Activated effector memory CD4-positive, alpha-beta T cell treated with Interleukin-2 at 50 U/mL for 16 hours (primary cell): ENCODE measurements around the gene KDM4C.

Experiments used
- DNase-seq: peaks from one replicate; pipeline ENCODE4 v3.0.0-alpha.2; 2020

The KDM4C gene

GRCh38 chr9:6870650-6871477 is 113.1 kb downstream of the KDM4C start:
- DNase-seq = no peak

GRCh38 chr9:6873857-6874256 is 116.1 kb downstream of the KDM4C start:
- no peak for DNase-seq

GRCh38 chr9:6876195-6876894 is 118.6 kb downstream of the KDM4C start:
- DNase-seq = no peak

- no peak for DNase-seq
These were observed 119.9 kb downstream of the KDM4C start for GRCh38 chr9:6877671-6878161.

- no peak for DNase-seq
These were observed 122.9 kb downstream of the KDM4C start for GRCh38 chr9:6880626-6881025.

GRCh38 chr9:6884101-6884500 is 126.3 kb downstream of the KDM4C start:
- no peak for DNase-seq

- no peak for DNase-seq
These were observed 127.2 kb downstream of the KDM4C start for GRCh38 chr9:6884990-6885389.

GRCh38 chr9:6887051-6887450 is 129.3 kb downstream of the KDM4C start:
- no peak for DNase-seq

GRCh38 chr9:6889868-6890267 is 132.1 kb downstream of the KDM4C start:
- no peak for DNase-seq

GRCh38 chr9:6893350-6894131 is 135.8 kb downstream of the KDM4C start:
- DNase-seq = no peak

- DNase-seq = no peak
These were observed 136.4 kb downstream of the KDM4C start for GRCh38 chr9:6894135-6894534.

GRCh38 chr9:6895754-6896153 is 138.0 kb downstream of the KDM4C start:
- no peak for DNase-seq

- no peak for DNase-seq
These were observed 138.8 kb downstream of the KDM4C start for GRCh38 chr9:6896562-6896961.

GRCh38 chr9:6897207-6897822 is 139.5 kb downstream of the KDM4C start:
- DNase-seq = no peak

- no peak for DNase-seq
These were observed 140.1 kb downstream of the KDM4C start for GRCh38 chr9:6897898-6898302.

- DNase-seq = no peak
These were observed 141.5 kb downstream of the KDM4C start for GRCh38 chr9:6899274-6899673.

- DNase-seq = no peak
These were observed 142.7 kb downstream of the KDM4C start for GRCh38 chr9:6900440-6900883.

GRCh38 chr9:6901180-6901579 is 143.4 kb downstream of the KDM4C start:
- DNase-seq = no peak

GRCh38 chr9:6902423-6902822 is 144.7 kb downstream of the KDM4C start:
- DNase-seq = no peak

GRCh38 chr9:6904371-6904770 is 146.6 kb downstream of the KDM4C start:
- DNase-seq = no peak

GRCh38 chr9:6905850-6906375 is 148.1 kb downstream of the KDM4C start:
- DNase-seq = no peak

- no peak for DNase-seq
These were observed 150.1 kb downstream of the KDM4C start for GRCh38 chr9:6907772-6908381.
